ENCODE results near the gene WNT10A.

- TF ChIP-seq POLR2A (IDR thresholded peaks at IDR 0.05), result no peak
- TF ChIP-seq CTCF (IDR thresholded peaks at IDR 0.05), result no peak
Measured at GRCh38 chr2:218867900-218868299, 12.8 kb upstream of the WNT10A start.
